DMS79 treated with DMSO at 0.1 percent for 48 hours (cell line): ENCODE measurements around the gene SLC37A4.
"Not testable (repeated sequence)": the region's sequence is repeated elsewhere in the genome, so short reads cannot be mapped to it uniquely, and the experiment has no call there.

Experiments
- DNase-seq: peaks from one replicate; lab custom pipeline; 2025; lab: John Stamatoyannopoulos, UW

Gene SLC37A4

GRCh38 chr11:119041821-119042514, 11.3 kb upstream of the SLC37A4 start:
- no peak for DNase-seq

- not testable (repeated sequence) for DNase-seq
These were observed 8.8 kb upstream of the SLC37A4 start for GRCh38 chr11:119039471-119039870.

GRCh38 chr11:119038884-119039283, 8.2 kb upstream of the SLC37A4 start:
- no peak for DNase-seq

GRCh38 chr11:119034813-119035212, 4.1 kb upstream of the SLC37A4 start:
- no peak for DNase-seq

- not testable (repeated sequence) for DNase-seq
These were observed 2.7 kb upstream of the SLC37A4 start for GRCh38 chr11:119033421-119033820.

- no peak for DNase-seq
These were observed 1.2 kb upstream of the SLC37A4 start for GRCh38 chr11:119031912-119032280.

- no peak for DNase-seq
These were observed 698 bp downstream of the SLC37A4 start for GRCh38 chr11:119030029-119030328.

- peak; percentile 28 for DNase-seq
These were observed 1.2 kb downstream of the SLC37A4 start for GRCh38 chr11:119029340-119030028.

GRCh38 chr11:119029069-119029339, 1.7 kb downstream of the SLC37A4 start:
- DNase-seq: no peak

GRCh38 chr11:119028346-119029068, 2.2 kb downstream of the SLC37A4 start:
- no peak for DNase-seq

GRCh38 chr11:119027561-119028345, 2.9 kb downstream of the SLC37A4 start:
- DNase-seq: no peak

- no peak for DNase-seq
These were observed 3.7 kb downstream of the SLC37A4 start for GRCh38 chr11:119026970-119027369.

GRCh38 chr11:119025978-119026766, 4.5 kb downstream of the SLC37A4 start:
- no peak for DNase-seq

GRCh38 chr11:119025541-119025940, 5.1 kb downstream of the SLC37A4 start:
- no peak for DNase-seq

GRCh38 chr11:119025099-119025473, 5.6 kb downstream of the SLC37A4 start:
- no peak for DNase-seq

- no peak for DNase-seq
These were observed 6.1 kb downstream of the SLC37A4 start for GRCh38 chr11:119024430-119025098.

GRCh38 chr11:119023741-119024140, 6.9 kb downstream of the SLC37A4 start:
- DNase-seq: no peak

GRCh38 chr11:119021631-119022030, 9.0 kb downstream of the SLC37A4 start:
- no peak for DNase-seq

GRCh38 chr11:119019996-119020395, 10.7 kb downstream of the SLC37A4 start:
- no peak for DNase-seq

- DNase-seq: peak; percentile 98
These were observed 12.4 kb downstream of the SLC37A4 start, which contains the start of the genes RPS25 and TRAPPC4 for GRCh38 chr11:119018074-119018938. Gene RPS25, minus strand, starts transcription at chr11:119018343. Its CDS starts 59 bp downstream, at chr11:119018284. Gene TRAPPC4, plus strand, starts transcription at chr11:119018766. Its CDS starts 30 bp downstream, at chr11:119018796.
